ENCODE results near the gene MAD1L1.

The MAD1L1 gene

GRCh38 chr7:2217206-2217605, 15.5 kb downstream of the MAD1L1 start:
- no peak overlapping the region for H3K4me3 ChIP-seq (ENCODE audit: low read depth, low read length)

GRCh38 chr7:2215851-2216250, 16.9 kb downstream of the MAD1L1 start:
- no peak overlapping the region for H3K4me3 ChIP-seq (ENCODE audit: low read depth, low read length)
- no peak for TF ChIP-seq CTCF (IDR thresholded peaks at IDR 0.05; ENCODE audit: borderline replicate concordance, insufficient read depth, low read depth, low read length)

More at GRCh38 chr7:2217206-2217605, 15.5 kb downstream of the MAD1L1 start:
- TF ChIP-seq CTCF (IDR thresholded peaks at IDR 0.05; ENCODE audit: borderline replicate concordance, insufficient read depth, low read depth, low read length) = no peak

- TF ChIP-seq CTCF (IDR thresholded peaks at IDR 0.05; ENCODE audit: borderline replicate concordance, insufficient read depth, low read depth, low read length) = no peak
- H3K4me3 ChIP-seq (ENCODE audit: low read depth, low read length) = no peak overlapping the region
Observed at GRCh38 chr7:2214636-2215035, 18.1 kb downstream of the MAD1L1 start.

- no peak for TF ChIP-seq CTCF (IDR thresholded peaks at IDR 0.05; ENCODE audit: borderline replicate concordance, insufficient read depth, low read depth, low read length)
- no peak overlapping the region for H3K4me3 ChIP-seq (ENCODE audit: low read depth, low read length)
Observed at GRCh38 chr7:2213551-2214215, 19.1 kb downstream of the MAD1L1 start.

- H3K4me3 ChIP-seq (ENCODE audit: low read depth, low read length) = no peak overlapping the region
- no peak for TF ChIP-seq CTCF (IDR thresholded peaks at IDR 0.05; ENCODE audit: borderline replicate concordance, insufficient read depth, low read depth, low read length)
Observed at GRCh38 chr7:2212906-2213305, 19.8 kb downstream of the MAD1L1 start.

- TF ChIP-seq CTCF (IDR thresholded peaks at IDR 0.05; ENCODE audit: borderline replicate concordance, insufficient read depth, low read depth, low read length) = no peak
- no peak overlapping the region for H3K4me3 ChIP-seq (ENCODE audit: low read depth, low read length)
Observed at GRCh38 chr7:2211926-2212325, 20.8 kb downstream of the MAD1L1 start.

- no peak for TF ChIP-seq CTCF (IDR thresholded peaks at IDR 0.05; ENCODE audit: borderline replicate concordance, insufficient read depth, low read depth, low read length)
- no peak overlapping the region for H3K4me3 ChIP-seq (ENCODE audit: low read depth, low read length)
Observed at GRCh38 chr7:2211259-2211880, 21.4 kb downstream of the MAD1L1 start.
